Stimulated activated naive CD4-positive, alpha-beta T cell (primary cell): ENCODE data around the gene CSNK1G3.

Experiments used
- DNase-seq, 6 experiments: peaks; one replicate each; lab custom pipeline; 2025; lab: John Stamatoyannopoulos, UW

Gene CSNK1G3

GRCh38 chr5:123645024-123645603 lies 133.1 kb downstream of the CSNK1G3 start:
- DNase-seq = no peak

- no peak for DNase-seq
These were observed 135.1 kb downstream of the CSNK1G3 start for GRCh38 chr5:123647066-123647465.

- DNase-seq = no peak
These were observed 139.3 kb downstream of the CSNK1G3 start for GRCh38 chr5:123651234-123651633.

- no peak for DNase-seq
These were observed 147.0 kb downstream of the CSNK1G3 start for GRCh38 chr5:123659011-123659410.

- no peak for DNase-seq
These were observed 147.5 kb downstream of the CSNK1G3 start for GRCh38 chr5:123659495-123659894.

GRCh38 chr5:123664961-123665360 lies 153.0 kb downstream of the CSNK1G3 start:
- no peak for DNase-seq

GRCh38 chr5:123665822-123666371 lies 153.9 kb downstream of the CSNK1G3 start:
- DNase-seq = no peak
